ENCODE results near the gene UGT2B11.
"Not testable (repeated sequence)": the region's sequence is repeated elsewhere in the genome, so short reads cannot be mapped to it uniquely, and the experiment has no call there.

- TF ChIP-seq POLR2AphosphoS5 (IDR thresholded peaks at IDR 0.05; ENCODE audit: borderline replicate concordance, low read depth, low read length); EZH2 (IDR thresholded peaks at IDR 0.05): not testable (repeated sequence)
Measured at GRCh38 chr4:69179817-69180216, 34.7 kb downstream of the UGT2B11 start.

Measured in SK-N-MC (cell line).